GM11168 (cell line): ENCODE results near the gene SEMA4G.

Experiments used
- in situ Hi-C: fragments of 300-500 bp; cut with MboI; formaldehyde crosslinking; loops from one replicate; pipeline ENCODE4 v1.12.0; 2022; ENCODE audit warnings: low sequenced_read_pairs; ENCODE audit not compliant: unreplicated experiment

SEMA4G gene

DNA sequence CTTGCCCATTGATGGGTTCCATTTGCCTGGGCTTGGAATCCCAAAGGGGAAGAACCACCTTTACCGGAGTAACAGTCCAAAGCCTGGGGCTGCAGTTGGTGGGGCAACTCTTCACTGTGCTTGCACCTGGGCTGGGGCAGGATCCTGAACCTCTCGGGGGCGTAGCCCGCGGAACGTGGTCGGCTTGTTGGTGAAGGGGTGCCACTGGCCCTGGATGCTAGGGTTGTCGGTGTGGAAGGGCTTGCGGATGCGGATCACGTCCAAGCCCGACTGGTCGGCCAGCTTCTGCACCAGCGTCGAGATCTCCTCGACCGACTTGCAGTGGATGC, 17.3 kb downstream of the SEMA4G start:
- in situ Hi-C loops: no loop called here

DNA sequence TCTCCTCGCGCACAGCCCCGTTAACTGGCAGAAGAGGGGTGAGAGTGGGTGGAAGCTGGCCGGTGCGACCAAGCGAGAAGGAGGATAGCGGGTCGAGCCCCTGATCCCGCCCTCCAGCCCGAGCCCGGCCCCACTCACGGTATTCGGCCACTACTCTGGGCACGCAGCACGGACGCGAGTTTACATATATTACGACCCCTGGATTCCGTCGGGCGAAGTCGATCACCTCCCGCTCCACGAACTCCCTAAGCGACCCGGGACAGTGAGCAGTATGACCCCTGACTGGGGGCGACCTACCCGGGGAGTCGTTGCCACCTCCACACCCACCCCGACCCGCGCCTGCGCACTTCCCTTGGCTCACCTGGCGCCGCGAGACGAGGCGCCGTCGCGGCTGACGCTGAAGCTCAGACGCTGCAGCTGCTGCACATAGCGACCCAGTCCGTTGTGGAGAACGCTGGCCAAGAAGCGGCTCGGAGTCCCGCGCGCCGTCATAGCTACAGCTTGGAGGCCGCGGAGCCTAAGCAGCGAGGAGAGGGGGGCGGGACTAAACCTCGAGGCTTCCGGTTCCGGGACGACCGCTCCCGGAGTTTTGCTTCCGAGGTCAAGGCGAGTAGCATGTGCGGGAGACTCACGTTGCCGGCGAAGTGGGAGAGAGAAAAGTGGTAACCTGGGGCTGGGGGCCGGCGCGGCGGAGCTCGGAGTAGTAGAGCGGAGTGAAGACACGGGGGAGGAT, 17.8 kb downstream of the SEMA4G start, which contains the start of the genes MRPL43 and TWNK:
Gene MRPL43, minus strand, starts transcription at position 546 of the 733 bp plus-strand sequence. Its CDS starts 54 bp downstream, at position 492.
Gene TWNK, plus strand, starts transcription at position 592 of the 733 bp plus-strand sequence. CDS start 668 bp downstream, outside the sequence.
- in situ Hi-C loops: no loop called here

DNA sequence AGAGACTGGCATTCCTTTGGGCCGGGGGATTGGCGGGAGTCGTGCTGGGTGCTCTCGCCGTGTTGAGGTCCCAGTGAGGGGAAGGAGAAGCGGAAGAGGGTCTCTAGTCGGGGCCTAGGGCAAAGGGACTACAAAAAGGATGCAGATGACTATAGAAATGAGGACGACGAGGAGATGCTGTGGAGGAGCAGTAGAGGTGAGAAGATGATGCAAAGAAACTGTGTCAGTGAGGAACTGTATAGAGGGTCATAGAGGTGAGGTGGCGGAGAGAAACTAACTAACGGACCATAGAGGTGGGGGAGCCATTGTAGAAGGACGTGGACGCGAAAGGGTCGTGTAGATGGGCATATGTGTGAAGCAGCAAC, 18.4 kb downstream of the SEMA4G start:
- in situ Hi-C loops: no loop called here

DNA sequence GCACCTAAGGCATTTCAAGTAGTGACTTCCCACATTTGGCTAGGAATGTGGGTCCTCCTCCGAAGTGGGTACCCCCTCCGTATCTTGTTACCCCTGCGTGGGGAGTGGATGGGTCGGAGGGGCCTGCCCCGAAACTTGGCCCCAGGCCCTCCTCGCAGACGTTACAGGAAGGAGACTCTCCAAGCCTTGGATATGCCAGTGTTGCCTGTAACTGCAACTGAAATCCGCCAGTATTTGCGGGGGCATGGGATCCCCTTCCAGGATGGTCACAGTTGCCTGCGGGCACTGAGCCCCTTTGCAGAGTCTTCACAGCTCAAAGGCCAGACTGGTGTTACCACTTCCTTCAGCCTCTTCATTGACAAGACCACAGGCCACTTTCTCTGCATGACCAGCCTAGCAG, 18.9 kb downstream of the SEMA4G start:
- in situ Hi-C loops: no loop called here

DNA sequence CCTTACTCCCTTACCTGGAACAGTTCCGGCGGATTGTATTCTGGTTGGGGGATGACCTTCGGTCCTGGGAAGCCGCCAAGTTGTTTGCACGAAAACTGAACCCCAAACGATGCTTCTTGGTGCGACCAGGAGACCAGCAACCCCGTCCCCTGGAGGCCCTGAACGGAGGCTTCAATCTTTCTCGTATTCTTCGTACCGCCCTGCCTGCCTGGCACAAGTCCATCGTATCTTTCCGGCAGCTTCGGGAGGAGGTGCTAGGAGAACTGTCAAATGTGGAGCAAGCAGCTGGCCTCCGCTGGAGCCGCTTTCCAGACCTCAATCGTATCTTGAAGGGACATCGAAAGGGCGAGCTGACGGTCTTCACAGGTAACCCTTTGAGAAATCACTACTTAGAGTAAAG, 19.8 kb downstream of the SEMA4G start:
- in situ Hi-C loops: no loop called here

DNA sequence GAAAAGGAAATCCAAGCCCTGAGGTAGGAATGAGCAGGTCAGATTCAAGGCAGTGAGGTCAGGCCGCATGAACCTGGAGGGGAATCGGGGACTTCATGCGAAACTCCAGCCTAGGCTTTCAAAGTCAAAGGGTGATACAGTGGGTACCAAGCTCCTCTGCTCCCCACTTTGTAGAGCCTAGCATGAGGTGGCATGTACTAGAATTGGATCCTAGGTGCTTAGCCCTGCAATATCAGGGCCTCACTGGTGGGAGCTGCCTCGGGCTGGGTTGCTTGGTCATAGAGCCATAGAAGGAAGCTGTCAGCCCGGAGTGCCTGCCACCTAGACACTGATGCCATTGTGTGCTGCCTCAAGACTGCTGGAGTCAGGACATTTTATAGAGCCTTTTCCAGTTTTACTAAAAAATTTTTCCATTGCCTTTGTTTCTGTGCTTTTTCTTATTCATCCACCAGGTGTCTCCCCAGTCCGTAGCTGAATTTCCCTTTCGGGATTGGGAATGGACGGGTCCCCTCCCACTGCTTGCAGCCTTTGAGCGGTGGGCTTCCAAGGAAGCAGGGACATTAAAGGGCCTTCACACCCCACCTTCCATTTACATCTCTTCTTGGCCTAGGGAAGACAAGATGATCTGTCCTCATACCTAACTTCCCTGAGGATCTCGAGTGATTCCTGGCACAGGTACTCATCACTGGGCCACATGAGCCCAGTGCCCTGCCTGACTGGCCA, 24.8 kb downstream of the SEMA4G start:
- in situ Hi-C loops: no loop called here

DNA sequence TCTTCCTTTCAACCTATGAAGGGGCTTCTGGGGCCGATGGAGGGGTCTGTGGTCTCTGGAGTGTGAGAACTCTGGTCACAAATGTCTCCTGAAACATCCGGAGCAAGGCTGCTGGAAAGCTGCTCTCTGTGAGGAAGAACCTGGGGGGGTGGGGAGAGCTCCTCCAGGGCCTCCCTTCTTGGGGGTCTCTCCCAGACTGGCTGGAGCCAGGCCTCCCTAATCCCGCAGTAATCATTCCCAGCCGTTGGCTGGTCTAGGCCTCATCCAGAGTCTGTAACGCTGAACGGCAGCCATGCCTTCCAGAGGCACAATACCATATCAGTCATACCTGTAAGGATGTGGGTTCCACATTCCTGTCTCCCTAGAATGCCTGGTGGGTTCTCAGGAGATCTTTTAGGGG, 25.9 kb downstream of the SEMA4G start:
- in situ Hi-C loops: no loop called here

DNA sequence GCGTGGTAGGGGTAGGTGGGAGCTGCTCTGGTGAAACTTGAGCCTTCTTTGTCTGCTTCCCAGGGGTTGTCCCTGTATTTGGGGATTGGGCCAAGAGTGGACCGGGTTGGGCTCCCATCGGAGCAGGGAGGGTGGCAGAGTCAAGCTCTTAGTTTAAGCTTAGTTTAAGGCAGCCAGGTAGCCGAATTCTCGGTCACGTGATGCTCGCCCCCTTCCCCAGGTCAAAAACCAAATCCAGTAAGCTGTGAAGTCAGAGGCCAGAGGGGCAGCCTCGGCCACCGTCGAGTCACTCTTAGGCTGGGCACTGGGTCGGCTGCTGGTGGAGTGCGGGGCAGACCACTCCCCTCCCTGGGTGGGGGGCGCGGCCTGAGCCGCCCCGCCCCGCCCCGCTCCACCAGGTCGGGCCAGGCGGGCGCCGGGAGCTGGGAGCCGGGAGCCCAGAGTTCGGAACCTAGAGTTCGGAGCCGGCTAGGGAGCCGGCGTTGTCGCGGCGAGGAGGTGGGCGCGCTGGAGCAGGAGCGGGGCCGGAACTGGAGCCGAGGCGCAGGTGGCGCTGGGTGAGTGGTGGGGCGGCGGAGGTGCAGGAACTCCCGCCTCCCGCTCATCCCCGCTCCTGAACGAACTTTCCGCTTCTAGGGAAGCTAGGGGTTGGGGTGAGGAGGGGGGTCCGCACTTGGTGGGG, 27.5 kb downstream of the SEMA4G start:
- in situ Hi-C loops: no loop called here

DNA sequence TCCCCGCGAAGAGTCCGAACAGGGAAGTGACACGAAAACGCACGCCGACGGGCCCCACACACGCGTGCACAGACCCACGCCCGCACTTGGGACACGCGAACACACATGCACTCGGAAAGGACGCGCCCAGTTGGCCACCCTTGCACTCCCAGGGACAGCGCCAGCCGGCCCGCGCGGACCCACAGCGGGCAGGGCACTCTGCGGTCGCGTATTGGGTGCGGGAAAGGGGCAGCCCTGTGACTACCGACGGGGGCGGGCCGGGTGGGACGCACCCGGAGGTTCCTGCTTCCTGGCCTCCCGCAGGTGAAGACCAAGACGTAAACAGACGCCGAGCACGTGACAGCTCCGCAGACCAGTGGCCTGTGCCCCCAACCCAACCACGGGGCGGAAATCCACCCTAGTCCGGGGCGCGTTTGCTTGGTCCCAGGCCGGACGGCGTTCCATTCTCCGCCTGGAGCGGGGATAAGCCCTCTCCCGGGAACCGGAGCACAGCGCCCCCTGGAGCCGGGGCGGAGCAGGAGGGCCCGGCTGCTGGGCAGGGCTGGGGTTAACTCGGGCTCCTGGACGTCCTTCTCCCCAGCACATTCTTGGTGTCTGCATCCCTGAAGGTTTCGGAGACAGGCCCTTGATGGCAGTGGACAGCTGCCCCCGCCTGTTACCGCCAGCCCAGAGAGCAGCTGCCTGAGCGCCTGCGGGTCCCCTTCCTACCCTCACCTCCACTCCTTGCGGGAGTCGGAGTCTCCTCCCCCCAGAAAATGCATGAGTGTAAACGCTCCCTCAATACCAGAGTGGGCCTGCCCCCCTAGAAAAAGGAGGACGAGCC, 28.3 kb downstream of the SEMA4G start:
- in situ Hi-C loops: no loop called here

DNA sequence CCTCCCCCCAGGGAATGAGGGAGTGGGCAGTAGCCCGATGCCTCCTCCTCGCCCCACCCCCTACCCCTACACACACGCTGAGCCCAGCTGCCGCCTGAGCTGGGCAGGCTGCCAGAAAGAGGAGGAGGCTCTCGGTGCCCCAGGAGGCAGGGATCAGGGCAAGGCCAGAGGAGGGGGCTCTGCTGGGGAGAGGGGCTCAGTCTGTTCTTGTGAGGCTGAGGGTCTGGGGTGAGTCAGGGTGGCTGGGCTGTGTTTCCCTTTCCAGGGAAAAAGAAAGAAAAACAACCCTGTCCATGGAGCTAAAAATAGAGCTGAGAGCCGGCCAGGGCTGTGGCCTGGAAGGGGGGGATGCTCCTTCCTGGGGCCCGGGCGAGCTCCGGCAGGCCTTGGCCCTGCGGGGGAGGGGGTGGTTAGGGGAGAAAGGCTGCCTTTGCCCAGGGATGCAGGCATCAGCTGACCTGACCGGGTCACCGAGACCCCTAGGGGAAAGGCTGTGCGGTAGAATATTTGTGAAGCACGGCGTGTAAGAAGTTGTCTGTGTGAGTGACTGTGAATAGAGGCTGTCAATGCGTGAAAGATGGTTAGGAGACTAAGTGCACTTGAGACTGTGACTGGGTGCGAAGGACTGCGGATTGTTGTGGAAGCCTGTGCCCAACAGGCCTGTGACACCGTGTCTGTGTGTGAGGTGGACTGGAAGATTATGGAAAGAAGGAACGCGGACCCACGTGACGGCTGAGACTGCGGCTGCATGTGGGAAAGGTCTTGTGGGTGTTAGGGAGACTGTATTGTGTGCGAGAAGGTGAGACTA, 29.1 kb downstream of the SEMA4G start:
- in situ Hi-C loops: no loop called here

DNA sequence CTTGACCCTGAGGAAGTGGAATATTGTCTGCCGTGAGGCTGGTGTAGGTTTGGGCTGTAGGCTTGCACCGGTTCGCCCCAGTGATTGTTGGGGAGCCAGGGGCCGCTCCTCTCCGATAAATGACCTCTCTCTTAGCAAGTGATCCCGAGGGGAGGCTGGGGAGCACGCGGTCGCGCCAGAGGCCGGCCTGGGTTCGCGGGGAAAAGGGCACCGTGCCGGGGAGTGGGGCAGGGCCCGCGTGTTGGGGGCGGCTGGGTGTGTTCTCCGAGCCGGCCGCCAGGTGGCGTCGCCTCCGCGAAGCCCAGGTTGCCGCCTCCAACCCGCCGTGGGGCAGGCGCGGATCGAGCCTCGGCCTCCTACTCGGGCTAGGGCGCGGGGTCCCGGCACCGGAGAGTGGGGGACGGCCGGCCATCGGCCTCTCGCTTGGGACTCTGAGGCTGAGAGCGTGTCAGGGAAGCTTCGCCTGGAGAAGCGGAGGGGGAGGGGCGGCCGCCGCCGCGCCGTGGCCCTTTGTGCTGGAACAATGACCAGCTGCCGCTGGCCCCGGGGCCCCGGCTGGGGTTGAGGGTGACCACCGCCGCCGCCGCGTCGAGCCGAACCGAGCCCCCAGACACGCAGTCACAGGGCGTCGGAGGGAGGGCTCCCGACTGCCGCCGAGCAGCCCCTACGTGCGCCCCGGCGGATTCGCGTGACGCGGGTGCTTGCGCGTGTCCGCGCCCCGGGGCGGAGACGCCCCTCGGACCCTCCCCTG, 29.9 kb downstream of the SEMA4G start:
- in situ Hi-C loops: no loop called here

DNA sequence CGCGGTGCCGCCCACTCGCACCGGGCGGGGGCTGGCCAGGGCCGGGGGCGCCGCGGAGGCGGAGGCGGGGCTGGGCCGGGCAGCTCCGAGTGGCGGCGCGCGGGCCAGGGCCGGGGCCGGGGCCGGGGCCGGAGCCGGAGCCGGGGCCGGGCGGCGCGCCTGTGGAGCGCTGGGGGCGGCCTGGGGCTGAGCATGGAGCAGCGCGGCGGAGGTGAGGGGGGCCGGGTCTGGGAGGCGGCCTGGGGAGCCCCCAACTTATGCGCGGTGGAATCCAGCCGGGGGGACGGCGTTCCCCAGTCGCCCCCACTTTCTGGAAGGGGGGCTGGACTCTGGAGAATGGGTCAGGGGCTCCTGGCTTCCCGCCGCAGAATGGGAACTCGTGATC, 30.4 kb downstream of the SEMA4G start, which contains the start of gene LZTS2:
Gene LZTS2, plus strand, starts transcription at position 67 of the 385 bp plus-strand sequence. CDS start 2,731 bp downstream, outside the sequence.
- in situ Hi-C loops: no loop called here

DNA sequence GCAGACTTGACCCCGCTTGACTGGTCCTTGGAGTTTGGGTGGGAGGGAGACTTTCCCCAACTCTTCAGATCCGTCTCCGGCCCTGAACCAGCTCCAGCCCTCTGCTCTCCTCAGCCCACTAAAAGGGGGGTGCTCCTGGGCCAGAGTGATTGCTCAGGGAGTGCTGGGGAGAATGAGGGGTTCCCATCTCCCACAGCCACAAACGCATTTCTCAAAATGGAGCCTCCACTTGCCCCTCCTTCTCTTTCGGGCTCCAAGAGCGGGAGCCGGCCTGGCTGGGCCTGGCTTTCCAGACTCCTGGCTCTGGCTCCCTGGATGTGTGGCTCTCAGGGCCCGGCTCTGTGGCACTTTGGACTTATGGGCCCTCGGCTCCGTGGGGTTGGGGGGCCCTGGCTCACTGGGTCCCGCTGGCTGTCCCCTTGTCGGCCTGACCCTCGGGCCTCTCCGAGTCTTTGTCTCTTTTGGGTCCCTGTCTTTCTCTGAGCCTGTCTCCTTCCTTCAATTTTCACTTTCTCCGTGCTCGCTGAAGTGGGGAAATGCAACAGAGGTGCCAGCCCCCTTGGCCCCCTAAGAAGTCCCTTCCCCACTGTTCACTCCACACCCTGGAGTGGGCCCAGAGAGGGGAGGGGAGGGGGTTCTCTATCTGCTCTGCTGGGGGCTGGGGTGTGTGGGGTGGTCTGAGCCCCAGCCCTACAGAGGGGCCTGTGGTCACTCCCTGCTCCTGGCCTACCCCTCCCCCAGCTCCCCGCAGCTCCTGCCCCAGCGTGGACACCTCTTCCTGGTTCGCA, 31.0 kb downstream of the SEMA4G start:
- in situ Hi-C loops: no loop called here

DNA sequence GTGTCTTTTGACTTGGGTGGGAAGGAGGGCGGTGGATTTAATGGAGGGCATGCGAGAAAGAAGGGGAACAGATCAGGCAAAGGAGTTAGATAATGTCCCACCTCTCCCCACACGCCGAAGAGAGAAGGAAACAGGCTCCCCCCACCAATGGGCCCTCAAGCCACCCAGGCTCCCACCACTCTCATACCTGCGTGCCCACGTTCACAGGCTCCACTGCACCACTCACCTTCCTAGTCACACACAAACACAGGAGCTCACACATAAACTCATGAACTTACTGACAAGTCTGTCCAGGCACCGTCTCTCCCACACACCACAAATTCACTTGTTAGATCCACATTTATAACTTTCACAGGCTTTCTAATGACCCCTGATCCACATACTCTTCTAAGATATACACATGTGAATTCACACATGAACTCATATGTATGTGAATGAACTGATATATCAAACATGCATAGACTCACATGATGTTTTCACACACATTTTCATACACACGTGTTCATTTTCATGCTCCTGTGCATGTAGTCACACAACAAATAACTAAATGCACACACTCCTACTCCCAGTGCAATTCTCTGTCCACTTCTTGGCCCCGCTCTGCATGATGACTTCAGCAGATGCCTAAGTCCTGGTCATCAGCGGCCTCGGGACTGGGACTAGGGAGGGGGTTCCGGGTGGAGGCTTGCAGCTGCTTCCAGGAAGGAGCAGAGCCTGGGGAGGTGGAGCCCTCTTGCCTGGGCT, 31.8 kb downstream of the SEMA4G start:
- in situ Hi-C loops: no loop called here

DNA sequence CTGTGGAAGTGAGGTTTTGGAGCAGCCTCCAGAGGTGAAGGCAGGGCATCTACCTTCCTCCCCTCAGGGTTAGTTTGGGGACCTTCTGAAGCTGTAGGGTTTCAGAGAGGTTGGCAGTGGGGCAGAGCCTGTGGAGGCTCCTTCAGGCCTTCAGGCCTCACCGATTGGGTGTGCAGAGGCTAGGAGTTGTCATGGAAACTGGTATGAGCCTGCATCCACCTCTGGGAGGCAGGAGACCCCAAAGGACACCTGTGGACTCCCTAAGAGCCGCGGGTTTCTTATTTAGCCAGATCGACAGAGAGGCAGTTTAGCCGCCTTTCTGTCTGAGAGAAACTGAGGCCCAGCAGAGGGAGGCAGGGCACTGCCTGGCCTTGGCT, 32.3 kb downstream of the SEMA4G start:
- in situ Hi-C loops: no loop called here

DNA sequence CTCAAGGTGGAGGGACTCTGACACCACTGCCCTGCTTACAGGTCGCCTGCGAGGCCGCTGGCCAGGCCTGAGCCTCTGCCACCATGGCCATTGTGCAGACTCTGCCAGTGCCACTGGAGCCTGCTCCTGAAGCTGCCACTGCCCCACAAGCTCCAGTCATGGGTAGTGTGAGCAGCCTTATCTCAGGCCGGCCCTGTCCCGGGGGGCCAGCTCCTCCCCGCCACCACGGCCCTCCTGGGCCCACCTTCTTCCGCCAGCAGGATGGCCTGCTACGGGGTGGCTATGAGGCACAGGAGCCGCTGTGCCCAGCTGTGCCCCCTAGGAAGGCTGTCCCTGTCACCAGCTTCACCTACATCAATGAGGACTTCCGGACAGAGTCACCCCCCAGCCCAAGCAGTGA, 33.2 kb downstream of the SEMA4G start:
- in situ Hi-C loops: no loop called here

DNA sequence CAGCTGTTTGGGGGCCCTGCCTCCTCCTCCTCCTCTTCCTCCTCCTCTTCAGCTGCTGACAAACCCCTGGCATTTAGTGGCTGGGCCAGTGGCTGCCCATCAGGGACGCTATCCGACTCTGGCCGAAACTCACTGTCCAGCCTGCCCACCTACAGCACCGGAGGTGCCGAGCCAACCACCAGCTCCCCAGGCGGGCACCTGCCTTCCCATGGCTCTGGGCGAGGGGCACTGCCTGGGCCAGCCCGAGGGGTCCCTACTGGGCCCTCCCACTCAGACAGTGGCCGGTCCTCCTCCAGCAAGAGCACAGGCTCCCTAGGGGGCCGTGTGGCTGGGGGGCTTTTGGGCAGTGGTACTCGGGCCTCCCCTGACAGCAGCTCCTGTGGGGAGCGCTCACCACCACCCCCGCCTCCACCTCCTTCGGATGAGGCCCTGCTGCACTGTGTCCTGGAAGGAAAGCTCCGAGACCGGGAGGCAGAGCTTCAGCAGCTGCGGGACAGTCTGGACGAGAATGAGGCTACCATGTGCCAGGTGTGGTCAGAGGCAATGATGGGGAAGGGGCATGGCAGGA, 34.4 kb downstream of the SEMA4G start:
- in situ Hi-C loops: no loop called here
